Measurements from ENCODE around the gene LRRC1. TPM values are rescaled to one million over a fixed set of nuclear protein-coding genes. Genes with fewer than 3 reads are reported as not detected.

The LRRC1 gene
- total and polyA plus RNA-seq, 2 of the 8 experiments (the other 6 are each of a cell fraction or from before 2014, with no cell fraction given): 6.7 to 15.9 TPM

DNA sequence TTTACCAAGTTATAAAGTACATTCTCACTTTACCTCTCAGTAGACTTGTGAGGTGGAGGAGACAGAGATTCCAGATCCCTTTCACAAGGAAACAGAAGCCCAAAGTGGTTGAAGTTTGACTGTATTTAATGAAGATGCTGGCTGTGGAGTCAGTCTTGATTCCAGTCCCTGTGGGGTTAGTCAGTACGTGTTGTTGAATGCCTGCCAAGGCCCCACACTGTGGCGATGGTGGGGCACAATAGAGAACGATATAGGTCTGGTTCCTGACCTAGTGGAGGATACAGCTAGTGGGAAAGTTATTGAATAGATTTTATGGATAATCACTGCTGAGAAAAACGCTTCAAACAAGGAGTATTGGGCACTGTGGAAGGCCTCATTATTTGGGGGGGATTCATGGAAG is 71.4 kb downstream of the LRRC1 start:
- WGBS, 2 experiments (ENCODE audit: extremely low coverage in 1 of 2, insufficient coverage in 1 of 2, insufficient read length in 1 of 2, insufficient replicate concordance in 2 of 2, low coverage in 1 of 2, low lambda C conversion rate in 2 of 2, missing lambda C conversion rate in 1 of 2): 81% methylated on average over 4 of the region's 4 CpGs; no CpG with 5 or more reads in 1 of the 2 experiments
- no peak overlapping the region for H4K8ac ChIP-seq (ENCODE audit: extremely low read depth, insufficient read depth, low read length)
- H3K56ac ChIP-seq (replicated peaks; ENCODE audit: insufficient read length, low read depth, low read length): no peak overlapping the region
- H2BK120ac ChIP-seq (replicated peaks; ENCODE audit: low read depth, low read length): no peak overlapping the region
- peaks cover 0 to 4% of the 10 kb centered on the region in 2 experiments; a peak in 1 of 4 replicates for H3K79me2 ChIP-seq (ENCODE audit: control insufficient read depth in 1 of 2, insufficient read depth in 2 of 2, low read length in 2 of 2)
- H3K36me3 ChIP-seq (ENCODE audit: control insufficient read depth in 2 of 4, insufficient read depth in 4 of 4, low read length in 3 of 4): no peaks in the 10 kb centered on the region
- H2BK20ac ChIP-seq (ENCODE audit: low read length): no peak overlapping the region
- H2AK5ac ChIP-seq (ENCODE audit: low read depth, low read length): no peak overlapping the region
- no peaks in the 10 kb centered on the region for H3K9me3 ChIP-seq (ENCODE audit: insufficient read depth in 2 of 2, low read depth in 1 of 2, low read length in 1 of 2)
- no peak overlapping the region for H3K4ac ChIP-seq (replicated peaks; ENCODE audit: insufficient read length, low read depth, low read length)
- no peak overlapping the region for H3K4me2 ChIP-seq (ENCODE audit: insufficient read depth in 1 of 2, low read depth in 2 of 2, low read length in 2 of 2)
- no peaks in the 10 kb centered on the region for H3K23me2 ChIP-seq (ENCODE audit: low read depth, low read length)
- no peak overlapping the region for H2BK12ac ChIP-seq (ENCODE audit: low read depth, low read length)
- no peak overlapping the region for H3K18ac ChIP-seq (ENCODE audit: extremely low read depth, low read length)
- H2BK5ac ChIP-seq (ENCODE audit: low read depth, low read length): no peak overlapping the region
- no peak overlapping the region for H2BK15ac ChIP-seq (ENCODE audit: low read length)
- no peak overlapping the region for H3K4me3 ChIP-seq (ENCODE audit: extremely low read depth in 1 of 4, insufficient read depth in 2 of 4, low read depth in 3 of 4, low read length in 4 of 4)
- H4K20me1 ChIP-seq (replicated peaks in 1 of 2; ENCODE audit: control insufficient read depth in 1 of 2, insufficient read depth in 2 of 2, low read length in 2 of 2): no peaks in the 10 kb centered on the region
- H3K9ac ChIP-seq (replicated peaks in 1 of 4; ENCODE audit: extremely low read depth in 1 of 4, low read depth in 3 of 4, low read length in 3 of 4): no peak overlapping the region
- CTCF ChIA-PET (ENCODE audit: partially characterized antibody): no interaction called here
- TF ChIP-seq GTF2F1 (IDR thresholded peaks at IDR 0.05; ENCODE audit: borderline replicate concordance, low read depth, low read length): no peak
- TF ChIP-seq KDM5A (IDR thresholded peaks at IDR 0.05; ENCODE audit: low read length): no peak
- TF ChIP-seq SAP30 (IDR thresholded peaks at IDR 0.05; ENCODE audit: insufficient read depth, insufficient replicate concordance, low read length): no peak
- TF ChIP-seq BRCA1 (IDR thresholded peaks at IDR 0.05; ENCODE audit: low read depth, low read length): no peak
- no peak for TF ChIP-seq TCF12 (IDR thresholded peaks at IDR 0.05; ENCODE audit: low read depth, low read length)
- TF ChIP-seq, protein P1, sequence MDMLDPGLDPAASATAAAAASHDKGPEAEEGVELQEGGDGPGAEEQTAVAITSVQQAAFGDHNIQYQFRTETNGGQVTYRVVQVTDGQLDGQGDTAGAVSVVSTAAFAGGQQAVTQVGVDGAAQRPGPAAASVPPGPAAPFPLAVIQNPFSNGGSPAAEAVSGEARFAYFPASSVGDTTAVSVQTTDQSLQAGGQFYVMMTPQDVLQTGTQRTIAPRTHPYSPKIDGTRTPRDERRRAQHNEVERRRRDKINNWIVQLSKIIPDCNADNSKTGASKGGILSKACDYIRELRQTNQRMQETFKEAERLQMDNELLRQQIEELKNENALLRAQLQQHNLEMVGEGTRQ (IDR thresholded peaks at IDR 0.05; ENCODE audit: low read length): no peak
- DNase-seq (ENCODE audit: low read depth in 1 of 2, low spot score in 2 of 2) (no peak), FAIRE-seq (no peak)
- no peak overlapping the region for H3K23ac ChIP-seq (ENCODE audit: insufficient read length)
- H4K5ac ChIP-seq (ENCODE audit: insufficient read length, low read depth, low read length): no peak overlapping the region
- no peak overlapping the region for H3K14ac ChIP-seq (ENCODE audit: insufficient read length)
- no peak overlapping the region for H4K91ac ChIP-seq (replicated peaks; ENCODE audit: insufficient read length, low read length)
- H3K27ac ChIP-seq (ENCODE audit: low read depth, low read length): no peak overlapping the region
- H3K79me1 ChIP-seq (ENCODE audit: low read depth, low read length): no peaks in the 10 kb centered on the region
- no peak overlapping the region for H2AFZ ChIP-seq (ENCODE audit: low read length)
- POLR2A ChIA-PET (ENCODE audit: partially characterized antibody): no interaction called here
- no peaks in the 10 kb centered on the region for H3K27me3 ChIP-seq (replicated peaks in 1 of 4; ENCODE audit: control insufficient read depth in 3 of 4, extremely low read depth in 1 of 4, insufficient read depth in 3 of 4, low read length in 3 of 4)
- no peaks in the 10 kb centered on the region for H3K4me1 ChIP-seq (replicated peaks in 1 of 4; ENCODE audit: control insufficient read depth in 3 of 4, insufficient read depth in 4 of 4, low read length in 3 of 4)
